Fibroblast of peridontal ligament (primary cell): Measurements from ENCODE around the gene ZFP62.
A peak's percentile ranks its signal among the peaks of the same experiment; 100 is the strongest.
"Not testable (repeated sequence)": the region's sequence is repeated elsewhere in the genome, so short reads cannot be mapped to it uniquely, and the experiment has no call there.

Source experiments
- DNase-seq: peaks from one replicate; pipeline ENCODE4 v3.0.0-alpha.2; 2010; ENCODE audit errors: extremely low read depth

The ZFP62 gene

GRCh38 chr5:180830253-180831138 lies 30.6 kb downstream of the ZFP62 start:
- peak; percentile 48 for DNase-seq

- DNase-seq = no peak
Measured at GRCh38 chr5:180829726-180830125, 31.4 kb downstream of the ZFP62 start.

GRCh38 chr5:180828756-180829531 lies 32.1 kb downstream of the ZFP62 start:
- DNase-seq = not testable (repeated sequence)

GRCh38 chr5:180827374-180827773 lies 33.7 kb downstream of the ZFP62 start:
- DNase-seq = not testable (repeated sequence)

- peak; percentile 76 for DNase-seq
Measured at GRCh38 chr5:180825768-180826525, 35.1 kb downstream of the ZFP62 start.

- DNase-seq = no peak
Measured at GRCh38 chr5:180824630-180825476, 36.2 kb downstream of the ZFP62 start.

GRCh38 chr5:180823940-180824629 lies 37.0 kb downstream of the ZFP62 start:
- no peak for DNase-seq

GRCh38 chr5:180823346-180823745 lies 37.7 kb downstream of the ZFP62 start:
- no peak for DNase-seq

- no peak for DNase-seq
Measured at GRCh38 chr5:180821538-180821937, 39.5 kb downstream of the ZFP62 start.

- peak; percentile 54 for DNase-seq
Measured at GRCh38 chr5:180820788-180821321, 40.2 kb downstream of the ZFP62 start.

- no peak for DNase-seq
Measured at GRCh38 chr5:180818677-180819341, 42.3 kb downstream of the ZFP62 start.

- DNase-seq = no peak
Measured at GRCh38 chr5:180817893-180818674, 43.0 kb downstream of the ZFP62 start.

- no peak for DNase-seq
Measured at GRCh38 chr5:180816608-180817534, 44.2 kb downstream of the ZFP62 start.

- DNase-seq = no peak
Measured at GRCh38 chr5:180815293-180815917, 45.7 kb downstream of the ZFP62 start.

- no peak for DNase-seq
Measured at GRCh38 chr5:180813420-180813819, 47.7 kb downstream of the ZFP62 start.

- DNase-seq = no peak
Measured at GRCh38 chr5:180811623-180812124, 49.4 kb downstream of the ZFP62 start.
